ENCODE measurements around the gene APOL4.
"Not testable (repeated sequence)": the region's sequence is repeated elsewhere in the genome, so short reads cannot be mapped to it uniquely, and the experiment has no call there.

APOL4 gene

GRCh38 chr22:36201630-36202319 is at the start of gene APOL4:
Gene APOL4, minus strand, starts transcription at chr22:36201809. Its CDS starts 75 bp downstream, at chr22:36201734.
- no peak for DNase-seq (ENCODE audit: low read depth in 2 of 2)

GRCh38 chr22:36250292-36250960 is 48.8 kb upstream of the APOL4 start:
- DNase-seq (ENCODE audit: low read depth in 2 of 2), result not testable (repeated sequence)

GRCh38 chr22:36249160-36249559 is 47.6 kb upstream of the APOL4 start:
- DNase-seq (ENCODE audit: low read depth in 2 of 2), result no peak

- DNase-seq (ENCODE audit: low read depth in 2 of 2), result no peak
Measured at GRCh38 chr22:36247955-36248354, 46.3 kb upstream of the APOL4 start.

GRCh38 chr22:36246718-36247117 is 45.1 kb upstream of the APOL4 start:
- no peak for DNase-seq (ENCODE audit: low read depth in 2 of 2)

- DNase-seq (ENCODE audit: low read depth in 2 of 2), result no peak
Measured at GRCh38 chr22:36245805-36246356, 44.3 kb upstream of the APOL4 start.

- no peak for DNase-seq (ENCODE audit: low read depth in 2 of 2)
Measured at GRCh38 chr22:36244522-36245391, 43.1 kb upstream of the APOL4 start.

- no peak for DNase-seq (ENCODE audit: low read depth in 2 of 2)
Measured at GRCh38 chr22:36243986-36244385, 42.4 kb upstream of the APOL4 start.

GRCh38 chr22:36239401-36240171 is 38.0 kb upstream of the APOL4 start, which contains the start of gene APOL2:
Gene APOL2, minus strand, starts transcription at chr22:36239527. Its CDS starts 6,365 bp downstream, at chr22:36233162.
- peak; percentile 81 to 82 for DNase-seq (ENCODE audit: low read depth in 2 of 2)

GRCh38 chr22:36239150-36239400 is 37.5 kb upstream of the APOL4 start:
- no peak for DNase-seq (ENCODE audit: low read depth in 2 of 2)

GRCh38 chr22:36238373-36239149 is 37.0 kb upstream of the APOL4 start:
- no peak for DNase-seq (ENCODE audit: low read depth in 2 of 2)

- no peak for DNase-seq (ENCODE audit: low read depth in 2 of 2)
Measured at GRCh38 chr22:36237462-36238372, 36.1 kb upstream of the APOL4 start.

- DNase-seq (ENCODE audit: low read depth in 2 of 2), result no peak
Measured at GRCh38 chr22:36236388-36237319, 35.0 kb upstream of the APOL4 start.

GRCh38 chr22:36235585-36235984 is 34.0 kb upstream of the APOL4 start:
- no peak for DNase-seq (ENCODE audit: low read depth in 2 of 2)

GRCh38 chr22:36234919-36235318 is 33.3 kb upstream of the APOL4 start:
- no peak for DNase-seq (ENCODE audit: low read depth in 2 of 2)

GRCh38 chr22:36234213-36234612 is 32.6 kb upstream of the APOL4 start:
- DNase-seq (ENCODE audit: low read depth in 2 of 2), result no peak

- DNase-seq (ENCODE audit: low read depth in 2 of 2), result no peak
Measured at GRCh38 chr22:36233796-36234195, 32.2 kb upstream of the APOL4 start.

GRCh38 chr22:36232715-36233401 is 31.2 kb upstream of the APOL4 start:
- no peak for DNase-seq (ENCODE audit: low read depth in 2 of 2)

All from stimulated activated CD8-positive, alpha-beta memory T cell treated with anti-CD3 and anti-CD28 coated beads, Interleukin-15, amount 100 ng/mL, for 48 hours (primary cell).